H1 (cell line): ENCODE data around the gene FAM186B. TPM values are rescaled to one million over a fixed set of nuclear protein-coding genes. Genes with fewer than 3 reads are reported as not detected.

Experiments
- CTCF ChIA-PET: fragments of 300-600 bp; sonication (Branson Sonifier 250); formaldehyde crosslinking; loops from one replicate; lab custom pipeline; 2021; ENCODE audit not compliant: partially characterized antibody; lab: Charles Lee
- POLR2A ChIA-PET: fragments of 300-600 bp; sonication (Branson Sonifier 250); formaldehyde crosslinking; loops from one replicate; lab custom pipeline; 2021; ENCODE audit warnings: inconsistent platforms; ENCODE audit not compliant: partially characterized antibody; lab: Charles Lee
- DNase-seq, 2 experiments: peaks; one replicate each; pipeline versions ENCODE4 v3.0.0 to v3.0.0-alpha.2; 2010 to 2022; ENCODE audit warnings: low spot score in 2 of 2, low read depth in 1 of 2, mixed read lengths in 1 of 2
- FAIRE-seq: peaks from 2 replicates; lab custom pipeline; 2011; peaks lifted over from hg19 to GRCh38; lab: Jason Lieb, UNC
- H2AFZ ChIP-seq: 2 replicates; pipeline ENCODE4 v1.8.1; 2012; ENCODE audit warnings: low read length, inconsistent platforms
- H2AK5ac ChIP-seq: 2 replicates; pipeline ENCODE4 v1.6.1; 2013; ENCODE audit warnings: low read depth, low read length
- H2BK120ac ChIP-seq: replicated peaks from 2 replicates; pipeline ENCODE3; 2013; ENCODE audit warnings: low read depth, low read length, inconsistent platforms
- H2BK12ac ChIP-seq: 2 replicates; pipeline ENCODE4 v1.6.1; 2013; ENCODE audit warnings: low read depth, low read length
- H2BK15ac ChIP-seq: 2 replicates; pipeline ENCODE4 v1.6.1; 2013; ENCODE audit warnings: low read length
- H2BK20ac ChIP-seq: 2 replicates; pipeline ENCODE4 v1.6.1; 2013; ENCODE audit warnings: low read length
- H2BK5ac ChIP-seq: 2 replicates; pipeline ENCODE4 v1.6.1; 2013; ENCODE audit warnings: low read depth, low read length
- H3K14ac ChIP-seq: 2 replicates; pipeline ENCODE4 v1.6.1; 2013; ENCODE audit warnings: inconsistent platforms; ENCODE audit not compliant: insufficient read length
- H3K18ac ChIP-seq: 2 replicates; pipeline ENCODE4 v1.6.1; 2013; ENCODE audit warnings: low read length; ENCODE audit errors: extremely low read depth
- H3K23ac ChIP-seq: 2 replicates; pipeline ENCODE4 v1.6.1; 2013; ENCODE audit warnings: inconsistent platforms; ENCODE audit not compliant: insufficient read length
- H3K23me2 ChIP-seq: 2 replicates; pipeline ENCODE4 v1.6.1; 2013; ENCODE audit warnings: low read depth, low read length
- H3K27ac ChIP-seq: 2 replicates; pipeline ENCODE4 v1.6.1; 2011; ENCODE audit warnings: low read depth, low read length, inconsistent platforms
- H3K27me3 ChIP-seq, 4 experiments: replicated peaks in 1 of 4; 1 replicate in 1 of 4; 2 replicates in 3 of 4; pipeline versions ENCODE4 v1.6.1 to v1.8.1; 2011 to 2013; ENCODE audit warnings: low read length in 3 of 4, mild to moderate bottlenecking in 3 of 4, inconsistent platforms in 2 of 4, mixed read lengths in 2 of 4, moderate library complexity in 1 of 4; ENCODE audit not compliant: control insufficient read depth in 3 of 4, insufficient read depth in 3 of 4; ENCODE audit errors: extremely low read depth in 1 of 4
- H3K36me3 ChIP-seq, 4 experiments: 2 replicates each; pipeline versions ENCODE4 v1.6.1 to v1.8.1; 2011 to 2013; ENCODE audit warnings: mild to moderate bottlenecking in 4 of 4, low read length in 3 of 4, moderate library complexity in 2 of 4, control low read depth in 1 of 4, inconsistent platforms in 1 of 4; ENCODE audit not compliant: insufficient read depth in 4 of 4, control insufficient read depth in 2 of 4
- H3K4ac ChIP-seq: replicated peaks from 2 replicates; pipeline ENCODE3; 2013; ENCODE audit warnings: low read length, low read depth, mixed read lengths, inconsistent platforms; ENCODE audit not compliant: insufficient read length
- H3K4me1 ChIP-seq, 4 experiments: replicated peaks in 1 of 4; 1 replicate in 1 of 4; 2 replicates in 3 of 4; pipeline versions ENCODE4 v1.6.1 to v1.8.1; 2011 to 2013; ENCODE audit warnings: low read length in 3 of 4, inconsistent platforms in 2 of 4, mixed read lengths in 1 of 4; ENCODE audit not compliant: insufficient read depth in 4 of 4, control insufficient read depth in 3 of 4
- H3K4me2 ChIP-seq, 2 experiments: 2 replicates each; pipeline versions ENCODE4 v1.6.1 to v1.8.1; 2011 to 2013; ENCODE audit warnings: low read depth in 2 of 2, low read length in 2 of 2, control low read depth in 1 of 2, inconsistent platforms in 1 of 2, mild to moderate bottlenecking in 1 of 2; ENCODE audit not compliant: insufficient read depth in 1 of 2
- H3K4me3 ChIP-seq, 4 experiments: fragments of 200-600, 300-600 bp in 1 of 4; sonication (generic), shearing (Covaris generic), sonication (Bioruptor Twin) in 1 of 4; 2 replicates each; pipeline versions ENCODE4 v1.5.1 to v1.8.1; 2011 to 2016; ENCODE audit warnings: low read length in 4 of 4, low read depth in 3 of 4, control low read depth in 2 of 4, inconsistent platforms in 2 of 4, mild to moderate bottlenecking in 2 of 4, mixed read lengths in 1 of 4, moderate library complexity in 1 of 4; ENCODE audit not compliant: insufficient read depth in 2 of 4; ENCODE audit errors: extremely low read depth in 1 of 4
- H3K56ac ChIP-seq: replicated peaks from 2 replicates; pipeline ENCODE3; 2013; ENCODE audit warnings: low read depth, mild to moderate bottlenecking, mixed read lengths, low read length, inconsistent platforms; ENCODE audit not compliant: insufficient read length
- H3K79me1 ChIP-seq: 2 replicates; pipeline ENCODE4 v1.6.1; 2013; ENCODE audit warnings: low read depth, low read length, control low read depth
- H3K79me2 ChIP-seq, 2 experiments: 2 replicates each; pipeline versions ENCODE4 v1.6.1 to v1.8.1; 2012 to 2013; ENCODE audit warnings: low read length in 2 of 2, mild to moderate bottlenecking in 2 of 2, inconsistent platforms in 1 of 2; ENCODE audit not compliant: insufficient read depth in 2 of 2, control insufficient read depth in 1 of 2
- H3K9ac ChIP-seq, 4 experiments: replicated peaks in 1 of 4; 1 replicate in 1 of 4; 2 replicates in 3 of 4; pipeline versions ENCODE4 v1.6.1 to v1.8.1; 2011 to 2013; ENCODE audit warnings: low read depth in 3 of 4, low read length in 3 of 4, control low read depth in 2 of 4, mild to moderate bottlenecking in 2 of 4, moderate library complexity in 2 of 4, inconsistent platforms in 1 of 4; ENCODE audit errors: extremely low read depth in 1 of 4
- H3K9me3 ChIP-seq, 2 experiments: 2 replicates each; pipeline versions ENCODE4 v1.6.1 to v1.8.1; 2012 to 2013; ENCODE audit warnings: mild to moderate bottlenecking in 2 of 2, moderate library complexity in 2 of 2, control low read depth in 1 of 2, inconsistent platforms in 1 of 2, low read depth in 1 of 2, low read length in 1 of 2, mixed read lengths in 1 of 2; ENCODE audit not compliant: insufficient read depth in 2 of 2
- H4K20me1 ChIP-seq, 2 experiments: replicated peaks in 1 of 2; 2 replicates each; pipeline versions ENCODE3 to v1.8.1; 2011 to 2013; ENCODE audit warnings: inconsistent platforms in 2 of 2, low read length in 2 of 2, mild to moderate bottlenecking in 1 of 2; ENCODE audit not compliant: insufficient read depth in 2 of 2, control insufficient read depth in 1 of 2
- H4K5ac ChIP-seq: 2 replicates; pipeline ENCODE4 v1.6.1; 2013; ENCODE audit warnings: low read length, low read depth, mixed read lengths, inconsistent platforms; ENCODE audit not compliant: insufficient read length
- H4K8ac ChIP-seq: 2 replicates; pipeline ENCODE4 v1.8.0; 2013; ENCODE audit warnings: mild to moderate bottlenecking, moderate library complexity, low read length, inconsistent platforms; ENCODE audit not compliant: insufficient read depth; ENCODE audit errors: extremely low read depth
- H4K91ac ChIP-seq: replicated peaks from 2 replicates; pipeline ENCODE3; 2013; ENCODE audit warnings: low read length, mixed read lengths, inconsistent platforms; ENCODE audit not compliant: insufficient read length
- BRCA1 ChIP-seq: IDR thresholded peaks from 2 replicates; pipeline ENCODE4 v1.6.1; 2012; ENCODE audit warnings: low read depth, low read length, improper control_type of control experiment
- CBX5 ChIP-seq: fragments of 300-800, 300-1000 bp; sonication (generic); IDR thresholded peaks from 2 replicates; pipeline ENCODE4 v1.7.1; 2016; ENCODE audit warnings: antibody characterized with exemption, low read length, low read depth
- CBX8 ChIP-seq: fragments of 300-800, 300-1000 bp; sonication (generic); IDR thresholded peaks from 2 replicates; pipeline ENCODE4 v1.7.1; 2016; ENCODE audit warnings: low read depth, low read length, borderline replicate concordance
- CEBPB ChIP-seq: IDR thresholded peaks from 2 replicates; pipeline ENCODE4 v1.6.1; 2012; ENCODE audit warnings: low read depth, low read length
- GTF2F1 ChIP-seq: IDR thresholded peaks from 2 replicates; pipeline ENCODE4 v1.6.1; 2012; ENCODE audit warnings: low read depth, low read length, improper control_type of control experiment, borderline replicate concordance
- KDM1A ChIP-seq: fragments of 200-600, 300-600 bp; sonication (generic); IDR thresholded peaks from 2 replicates; pipeline ENCODE4 v1.7.1; 2016; ENCODE audit warnings: mild to moderate bottlenecking, low read length, borderline replicate concordance
- POLR2A ChIP-seq, 2 experiments: IDR thresholded peaks; 1 replicate in 1 of 2; 2 replicates in 1 of 2; pipeline ENCODE4 v1.6.1; 2011; ENCODE audit warnings: low read depth in 2 of 2, low read length in 2 of 2, mild to moderate bottlenecking in 2 of 2; ENCODE audit errors: control extremely low read depth in 1 of 2
- POLR2AphosphoS5 ChIP-seq: IDR thresholded peaks from 2 replicates; pipeline ENCODE4 v1.6.1; 2011; ENCODE audit warnings: low read depth, low read length
- RBBP5 ChIP-seq: IDR thresholded peaks from 2 replicates; pipeline ENCODE4 v1.7.1; 2012; ENCODE audit warnings: low read depth, mild to moderate bottlenecking, inconsistent platforms, low read length, moderate library complexity, borderline replicate concordance
- SP1 ChIP-seq: IDR thresholded peaks from 2 replicates; pipeline ENCODE4 v1.6.1; 2011; ENCODE audit warnings: low read depth, low read length
- SP2 ChIP-seq: IDR thresholded peaks from 2 replicates; pipeline ENCODE4 v1.6.1; 2012; ENCODE audit warnings: mild to moderate bottlenecking, low read length, inconsistent platforms
- TAF7 ChIP-seq: optimal IDR thresholded peaks from 2 replicates; pipeline ENCODE3; 2011; ENCODE audit warnings: low read depth, mild to moderate bottlenecking, inconsistent platforms, low read length, moderate library complexity, borderline replicate concordance
- YY1 ChIP-seq: IDR thresholded peaks from 2 replicates; pipeline ENCODE4 v1.6.1; 2011; ENCODE audit warnings: low read depth, mild to moderate bottlenecking, low read length
- ZNF274 ChIP-seq: IDR thresholded peaks from 2 replicates; pipeline ENCODE4 v1.7.0; 2012; ENCODE audit warnings: low read length, borderline replicate concordance; ENCODE audit errors: extremely low read depth
- WGBS, 2 experiments: shearing (Covaris generic) in 1 of 2; methylation state at CpG; one replicate each; pipeline versions ENCODE4 v1.1.6 to v1.1.7; 2013 to 2015; ENCODE audit warnings: low lambda C conversion rate in 2 of 2, mixed read lengths in 2 of 2, inconsistent platforms in 1 of 2, low coverage in 1 of 2, missing lambda C conversion rate in 1 of 2; ENCODE audit not compliant: insufficient replicate concordance in 2 of 2, insufficient coverage in 1 of 2, insufficient read length in 1 of 2; ENCODE audit errors: extremely low coverage in 1 of 2, missing lambda C conversion rate in 1 of 2; 5-methylcytosine and 5-hydroxymethylcytosine counted together
- polyA plus RNA-seq, 7 experiments: library from polyadenylated mRNA; depleted of rRNA in 3 of 7; stranded (reverse) in 5 of 7; unstranded in 2 of 7; fragments of >200 nt in 5 of 7; fragments of 200-250 nt in 2 of 7; gene quantifications; 1 replicate in 5 of 7; 2 replicates in 1 of 7; 4 replicates in 1 of 7; pipeline versions ENCODE4 v1.2.1 to v1.2.3, GENCODE V29; 2011 to 2013; ENCODE audit warnings: missing spikeins in 2 of 7, mixed read lengths in 2 of 7
- total RNA-seq: library from RNA; stranded (reverse); fragmentation: NEBNext Ultra II Directional; extraction: Animal tissue kit (Norgen Biotek cat#: 25700); gene quantifications from 2 replicates; pipeline ENCODE4 v1.2.1, GENCODE V29; 2021
- TF ChIP-seq, protein P1 (sequence below): IDR thresholded peaks from 2 replicates; pipeline ENCODE4 v1.6.1; 2011; ENCODE audit warnings: low read depth, mild to moderate bottlenecking, low read length; ENCODE audit not compliant: insufficient read depth

The FAM186B gene
- total and polyA plus RNA-seq, 2 of the 8 experiments (the other 6 are each of a cell fraction or from before 2014, with no cell fraction given) = 0.12 to 0.73 TPM

DNA sequence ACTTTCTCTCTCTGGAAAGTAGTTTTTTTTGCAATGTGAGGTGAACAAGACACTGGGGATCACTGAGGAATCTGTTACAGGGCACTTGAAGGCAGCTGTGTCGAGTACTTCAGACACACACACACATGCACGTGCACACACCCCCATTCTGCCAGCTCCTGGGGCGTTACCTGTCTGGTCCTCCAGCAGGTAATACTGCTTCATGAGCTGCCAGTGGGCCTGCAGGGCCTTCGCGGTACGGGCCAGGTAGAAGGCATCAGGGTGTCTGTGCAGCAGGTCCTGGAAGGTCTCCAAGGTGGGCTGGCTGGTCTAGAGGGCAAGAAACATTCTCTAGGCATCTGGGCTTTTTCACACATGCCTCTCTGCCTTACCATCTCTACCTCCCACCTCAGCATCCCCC, 42.6 kb downstream of the FAM186B start:
- H4K8ac ChIP-seq = no peak overlapping the region
- H2BK20ac ChIP-seq = no peak overlapping the region
- no peak overlapping the region for H2BK5ac ChIP-seq
- no peak overlapping the region for H3K27ac ChIP-seq
- no peak overlapping the region for H3K18ac ChIP-seq
- no peak overlapping the region for H3K23ac ChIP-seq
- H2BK12ac ChIP-seq = no peak overlapping the region
- H3K4ac ChIP-seq = no peak overlapping the region
- H2BK15ac ChIP-seq = no peak overlapping the region
- peaks cover 13% of the 10 kb centered on the region for H3K79me1 ChIP-seq
- no peak overlapping the region for H3K4me2 ChIP-seq
- no peak overlapping the region for H3K4me3 ChIP-seq
- ChIA-PET POLR2A (interaction anchor here (0.9 to 9.1 kb wide), 5 partner anchors 9 to 66 kb away, joined by 3 to 72 read pairs (median 4); no protein-coding TSS in a partner anchor), CTCF (interaction anchor here (1.0 to 14.0 kb wide), 5 partner anchors 10 to 204 kb away, joined by 3 to 140 read pairs (median 38); no protein-coding TSS in a partner anchor)
- H2BK120ac ChIP-seq = no peak overlapping the region
- H3K4me1 ChIP-seq = no peaks in the 10 kb centered on the region; a peak in 3 of 7 replicates
- H3K14ac ChIP-seq = no peak overlapping the region
- DNase-seq (no peak), FAIRE-seq (no peak)
- H4K91ac ChIP-seq = no peak overlapping the region
- no peak overlapping the region for H3K9ac ChIP-seq
- no peak overlapping the region for H2AK5ac ChIP-seq
- H4K20me1 ChIP-seq = peaks cover 0 to 15% of the 10 kb centered on the region in 2 experiments
- H3K23me2 ChIP-seq = 0 out of 2 replicates have a peak, but pooled peaks cover 3% of the 10 kb centered on the region
- peaks cover 0 to 18% of the 10 kb centered on the region in 2 experiments; a peak in 2 of 4 replicates for H3K79me2 ChIP-seq
- no peak overlapping the region for H2AFZ ChIP-seq
- H4K5ac ChIP-seq = no peak overlapping the region
- H3K56ac ChIP-seq = no peak overlapping the region
- 93% methylated on average over 6 of the region's 6 CpGs; no CpG with 5 or more reads in 1 of the 2 experiments for WGBS, 2 experiments
- peaks cover 26 to 65% (median 44%) of the 10 kb centered on the region in 4 experiments; a peak in 7 of 8 replicates for H3K36me3 ChIP-seq
- no peaks in the 10 kb centered on the region for H3K9me3 ChIP-seq
- H3K27me3 ChIP-seq = no peaks in the 10 kb centered on the region
- TF ChIP-seq POLR2A (IDR thresholded peaks at IDR 0.05; ENCODE audit: control extremely low read depth in 1 of 2, low read depth in 2 of 2, low read length in 2 of 2) (no peak), RBBP5 (no peak), CBX5 (no peak), KDM1A (no peak), GTF2F1 (no peak), TAF7 (no peak), YY1 (no peak), CEBPB (no peak), SP2 (no peak), ZNF274 (no peak), BRCA1 (no peak), CBX8 (no peak), POLR2AphosphoS5 (no peak), SP1 (no peak)
- TF ChIP-seq, protein P1, sequence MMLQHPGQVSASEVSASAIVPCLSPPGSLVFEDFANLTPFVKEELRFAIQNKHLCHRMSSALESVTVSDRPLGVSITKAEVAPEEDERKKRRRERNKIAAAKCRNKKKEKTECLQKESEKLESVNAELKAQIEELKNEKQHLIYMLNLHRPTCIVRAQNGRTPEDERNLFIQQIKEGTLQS = no peak
